Measurements from ENCODE around the gene VANGL1.

Gene VANGL1

GRCh38 chr1:115677182-115677555 lies 35.4 kb downstream of the VANGL1 start:
- no peak for TF ChIP-seq CTCF (IDR thresholded peaks at IDR 0.05; ENCODE audit: low read depth, low read length)

GRCh38 chr1:115677565-115677964 lies 35.8 kb downstream of the VANGL1 start:
- no peak for TF ChIP-seq CTCF (IDR thresholded peaks at IDR 0.05; ENCODE audit: low read depth, low read length)
- no peak overlapping the region for H3K4me3 ChIP-seq (ENCODE audit: low read depth, low read length)

More at GRCh38 chr1:115677182-115677555, 35.4 kb downstream of the VANGL1 start:
- H3K4me3 ChIP-seq (ENCODE audit: low read depth, low read length), result no peak overlapping the region

GRCh38 chr1:115678141-115678540 lies 36.4 kb downstream of the VANGL1 start:
- no peak for TF ChIP-seq CTCF (IDR thresholded peaks at IDR 0.05; ENCODE audit: low read depth, low read length)
- H3K4me3 ChIP-seq (ENCODE audit: low read depth, low read length), result no peak overlapping the region

GRCh38 chr1:115679141-115679611 lies 37.4 kb downstream of the VANGL1 start:
- H3K4me3 ChIP-seq (ENCODE audit: low read depth, low read length), result no peak overlapping the region
- no peak for TF ChIP-seq CTCF (IDR thresholded peaks at IDR 0.05; ENCODE audit: low read depth, low read length)

- no peak for TF ChIP-seq CTCF (IDR thresholded peaks at IDR 0.05; ENCODE audit: low read depth, low read length)
- no peak overlapping the region for H3K4me3 ChIP-seq (ENCODE audit: low read depth, low read length)
These were observed 39.0 kb downstream of the VANGL1 start for GRCh38 chr1:115680730-115681111.

- no peak overlapping the region for H3K4me3 ChIP-seq (ENCODE audit: low read depth, low read length)
- TF ChIP-seq CTCF (IDR thresholded peaks at IDR 0.05; ENCODE audit: low read depth, low read length), result no peak
These were observed 41.0 kb downstream of the VANGL1 start for GRCh38 chr1:115682792-115683191.

- H3K4me3 ChIP-seq (ENCODE audit: low read depth, low read length), result no peak overlapping the region
- no peak for TF ChIP-seq CTCF (IDR thresholded peaks at IDR 0.05; ENCODE audit: low read depth, low read length)
These were observed 43.4 kb downstream of the VANGL1 start for GRCh38 chr1:115685029-115685705.
